GM18526 (cell line): Measurements from ENCODE around the gene YWHAB.

Experiments
- POLR2A ChIP-seq: IDR thresholded peaks from 3 replicates; pipeline ENCODE4 v1.6.1; 2011; ENCODE audit not compliant: insufficient read length; ENCODE audit errors: extremely low read depth

The YWHAB gene

GRCh38 chr20:44858606-44859360 is 26.7 kb upstream of the YWHAB start:
- no peak for TF ChIP-seq POLR2A

DNA sequence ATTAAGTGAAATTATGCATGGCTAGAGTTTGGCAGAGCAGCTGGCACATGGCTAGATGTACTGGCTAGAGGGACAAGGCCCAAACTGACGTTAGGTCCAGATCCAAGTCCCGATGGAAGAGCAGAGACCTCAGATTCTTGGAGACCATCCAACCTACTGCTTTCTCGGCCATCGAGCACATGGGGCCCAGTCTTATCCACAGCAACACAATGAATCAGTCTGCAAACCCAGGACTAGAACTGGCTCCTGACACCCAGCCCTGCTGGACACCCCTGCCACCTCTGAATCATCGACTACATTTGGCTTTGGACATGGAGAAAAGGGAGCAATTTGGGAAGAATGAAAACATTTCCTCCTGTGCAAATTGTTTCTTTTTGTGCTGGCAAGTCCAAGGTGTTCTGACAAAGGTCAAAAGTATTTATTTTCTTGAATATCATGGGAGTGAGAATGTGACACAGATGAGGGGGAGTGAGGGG is 23.9 kb upstream of the YWHAB start:
- TF ChIP-seq POLR2A, result no peak

DNA sequence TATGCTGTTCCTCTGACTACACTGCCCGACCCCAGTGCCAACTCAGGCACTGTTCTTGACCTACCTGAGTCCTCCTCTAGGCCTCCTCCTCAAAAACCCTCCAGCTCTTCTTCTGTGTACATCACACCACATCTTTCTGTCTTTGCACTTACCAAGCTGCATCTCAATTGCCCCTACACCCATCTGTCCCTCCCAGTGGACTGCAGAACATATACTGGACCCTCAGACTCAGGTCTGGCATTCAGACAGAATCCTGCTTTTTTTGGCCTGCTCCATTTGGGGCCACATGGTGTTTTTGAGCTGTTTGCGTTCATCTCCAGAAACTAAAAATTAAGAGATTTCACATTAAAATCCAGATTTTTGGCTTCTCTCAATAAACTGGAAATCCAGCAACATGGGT is 23.2 kb upstream of the YWHAB start:
- TF ChIP-seq POLR2A, result no peak

DNA sequence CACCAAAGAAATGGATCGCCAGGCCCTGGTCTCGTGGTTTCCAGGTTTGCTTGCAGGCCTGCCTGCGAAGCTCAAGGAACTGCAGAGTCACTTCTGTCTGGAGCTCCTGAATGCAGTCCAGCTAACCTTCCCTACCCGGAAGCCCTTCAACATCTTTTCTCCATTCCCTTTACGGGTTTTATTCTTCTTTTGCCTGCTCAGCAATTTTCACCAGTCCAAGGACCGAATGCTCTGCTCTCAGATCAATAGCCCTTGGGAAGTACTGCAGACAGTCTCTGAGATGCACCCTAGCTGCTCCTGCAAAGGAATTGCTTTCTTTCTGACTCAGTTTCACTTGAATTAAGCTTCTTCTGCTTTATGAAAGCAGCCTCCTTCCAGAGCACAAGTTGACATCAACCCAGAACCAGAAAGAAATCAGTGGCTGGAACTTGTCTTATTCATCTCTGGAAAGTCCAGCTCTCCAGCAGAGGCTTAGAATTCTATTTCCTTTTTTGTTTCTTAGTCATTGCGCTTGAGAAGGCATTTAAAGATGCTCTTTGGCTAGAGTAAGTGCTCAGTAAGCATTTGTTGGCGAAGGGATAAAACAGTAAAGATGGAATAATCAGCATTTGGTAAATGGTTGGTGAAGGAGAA is 18.7 kb upstream of the YWHAB start:
- no peak for TF ChIP-seq POLR2A

DNA sequence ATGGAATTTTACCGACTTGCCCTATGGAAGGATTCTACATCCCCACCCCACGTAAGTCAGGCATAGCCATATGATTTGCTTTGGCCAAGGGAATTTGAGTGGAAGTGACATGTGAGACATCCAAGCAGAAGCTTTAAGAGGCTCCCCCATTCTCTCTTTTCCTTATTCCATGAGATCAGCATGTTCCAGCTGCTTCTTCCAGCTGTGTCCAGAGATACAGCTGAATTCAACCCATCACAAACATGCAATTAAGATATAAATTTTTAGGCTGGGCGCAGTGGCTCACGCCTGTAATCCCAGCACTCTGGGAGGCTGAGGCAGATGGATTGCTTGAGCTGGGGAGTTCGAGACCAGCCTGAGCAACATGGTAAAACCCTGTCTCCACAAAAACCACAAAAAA is 16.0 kb upstream of the YWHAB start:
- TF ChIP-seq POLR2A, result no peak

- no peak for TF ChIP-seq POLR2A
These were observed 2.1 kb upstream of the YWHAB start for GRCh38 chr20:44883214-44883902.

DNA sequence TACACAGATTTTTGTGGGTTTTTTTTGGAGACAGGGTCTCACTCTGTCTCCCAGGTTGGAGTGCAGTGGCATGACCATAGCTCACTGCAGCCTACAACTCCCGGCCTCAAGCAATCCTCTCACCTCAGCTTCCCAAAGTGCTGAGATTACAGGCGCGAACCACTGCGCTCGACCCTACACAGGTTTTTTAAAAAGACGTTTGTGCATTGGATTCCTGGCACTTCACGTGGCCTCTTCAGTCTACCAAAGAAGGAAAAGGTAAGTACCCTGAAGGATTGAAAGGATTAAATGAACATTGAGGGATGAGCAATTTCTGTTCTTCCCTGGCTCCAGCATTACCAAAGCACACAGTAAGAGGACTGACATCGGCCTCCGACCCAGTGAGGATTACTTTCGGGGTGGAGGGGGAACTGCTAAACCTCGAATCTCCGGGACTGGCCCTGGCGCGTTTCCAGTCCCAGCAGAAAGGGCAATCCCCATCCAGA is 556 bp upstream of the YWHAB start:
- TF ChIP-seq POLR2A, result no peak

DNA sequence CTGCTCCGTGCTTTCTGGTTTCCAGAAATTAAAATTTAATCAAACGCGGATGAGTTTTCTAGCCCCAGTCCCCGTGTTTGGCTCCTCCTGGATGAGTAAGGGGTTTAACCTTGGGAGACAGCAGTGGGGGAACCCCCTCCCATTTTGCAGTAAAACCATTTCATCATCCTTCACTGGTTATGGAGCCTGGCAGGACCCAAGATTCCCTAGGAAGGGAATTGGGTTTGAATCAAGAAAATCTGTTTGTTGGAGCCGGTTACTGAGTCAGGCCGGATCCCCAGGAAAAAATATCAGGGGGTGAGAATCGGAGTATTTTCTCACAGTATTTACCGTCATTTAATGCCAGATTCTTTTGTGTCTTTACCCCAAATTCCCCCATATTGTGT is 754 bp downstream of the YWHAB start:
- no peak for TF ChIP-seq POLR2A

GRCh38 chr20:44886828-44887227 is 1.3 kb downstream of the YWHAB start:
- no peak for TF ChIP-seq POLR2A

GRCh38 chr20:44887466-44887865 is 2.0 kb downstream of the YWHAB start:
- no peak for TF ChIP-seq POLR2A

- no peak for TF ChIP-seq POLR2A
These were observed 3.0 kb downstream of the YWHAB start for GRCh38 chr20:44888226-44889103.

- no peak for TF ChIP-seq POLR2A
These were observed 6.3 kb downstream of the YWHAB start for GRCh38 chr20:44891826-44892225.

DNA sequence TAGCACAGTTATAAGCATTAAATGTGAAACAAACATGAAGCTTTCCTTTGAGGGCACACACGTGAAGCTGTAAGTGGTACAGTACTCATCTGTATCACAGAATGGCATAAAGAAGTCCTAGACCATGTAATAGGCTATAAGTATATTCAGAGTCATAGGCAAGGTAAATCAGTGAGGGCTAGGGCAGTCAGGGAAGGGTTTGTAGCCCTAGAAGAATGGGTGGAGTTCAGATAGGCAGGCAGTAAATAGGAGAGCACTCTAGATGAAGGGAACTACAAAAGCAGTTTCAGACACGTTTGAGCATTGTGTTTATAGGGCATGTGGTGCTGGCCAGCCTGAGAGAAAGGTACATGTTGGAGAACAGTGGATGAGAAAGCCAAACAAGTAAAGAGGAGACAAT is 9.5 kb downstream of the YWHAB start:
- no peak for TF ChIP-seq POLR2A

DNA sequence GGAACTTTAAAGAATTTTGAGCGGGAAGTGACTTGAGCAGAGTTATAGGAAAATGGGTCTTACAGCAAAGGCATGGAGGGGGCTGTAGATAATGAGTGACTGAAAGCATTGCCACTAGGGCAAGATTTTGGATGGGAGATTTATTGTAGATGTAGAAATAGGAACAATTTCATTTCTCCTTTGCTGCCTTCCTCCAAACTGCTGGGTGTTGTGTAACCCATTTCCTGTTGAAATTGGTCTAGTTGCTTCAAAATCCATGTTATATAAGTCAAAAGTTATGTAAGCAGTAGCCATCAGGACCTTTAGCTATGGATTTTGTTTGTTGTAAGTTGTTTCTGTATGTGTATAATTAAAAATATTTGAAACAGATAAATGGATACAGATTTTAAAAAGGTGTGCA is 11.1 kb downstream of the YWHAB start:
- TF ChIP-seq POLR2A, result no peak

DNA sequence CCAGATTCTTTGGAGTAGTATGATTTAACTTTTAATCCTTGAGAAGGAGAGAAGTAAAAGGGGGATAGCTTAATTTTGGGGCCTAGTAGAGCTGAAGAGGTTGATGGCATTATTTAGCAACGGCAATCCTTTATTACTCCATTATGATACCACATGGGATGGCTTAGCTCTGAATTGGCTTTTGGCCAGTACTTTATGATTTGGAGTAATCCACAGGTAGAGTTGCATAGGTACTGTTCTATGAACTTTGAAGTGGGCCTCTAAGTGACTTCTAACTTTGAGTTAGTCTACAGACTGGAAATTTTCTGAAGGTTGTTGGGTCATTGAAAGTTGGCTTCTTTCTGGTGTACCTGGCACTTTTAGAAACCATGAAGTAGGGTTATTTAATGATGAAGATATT is 11.6 kb downstream of the YWHAB start:
- no peak for TF ChIP-seq POLR2A
